HCT116 (cell line): ENCODE results near the gene UGT3A2. TPM values are rescaled to one million over a fixed set of nuclear protein-coding genes. Genes with fewer than 3 reads are reported as not detected.
"Not testable (repeated sequence)": the region's sequence is repeated elsewhere in the genome, so short reads cannot be mapped to it uniquely, and the experiment has no call there.

Experiments
- ATAC-seq: fragments of 200-7000 bp; cut with Tn5 transposase; 2 replicates; pipeline ENCODE4 v1.9.1; 2020; ENCODE audit warnings: mild to moderate bottlenecking, moderate library complexity
- BruUV-seq: library from RNA; stranded (reverse); fragments of 400-500 nt; replicated peaks from 2 replicates; lab custom pipeline; 2021; lab: Mats Ljungman, UMichigan
- CTCF ChIA-PET: fragments of 300-600 bp; sonication (Branson Sonifier 250); formaldehyde crosslinking; loops from one replicate; lab custom pipeline; 2021; ENCODE audit warnings: antibody characterized with exemption; lab: Charles Lee
- POLR2A ChIA-PET: fragments of 300-600, 350-600 bp; sonication (Branson Sonifier 250); formaldehyde crosslinking; loops from one replicate; lab custom pipeline; 2021; ENCODE audit warnings: antibody characterized with exemption; lab: Charles Lee
- RAD21 ChIA-PET, 2 experiments: fragments of 300-600 bp; sonication (Branson Sonifier 250); formaldehyde crosslinking; loops; one replicate each; lab custom pipeline; 2023; ENCODE audit warnings: low total read pairs in 2 of 2; ENCODE audit not compliant: uncharacterized antibody in 2 of 2, unreplicated experiment in 2 of 2, low non-redundant PET in 1 of 2; lab: Charles Lee
- DNase-seq: peaks from one replicate; pipeline ENCODE4 v3.0.0-alpha.2; 2010; ENCODE audit warnings: low read depth, low spot score
- H2AFZ ChIP-seq: fragments of 200-600 bp; shearing (Covaris generic), sonication (generic); 2 replicates; pipeline ENCODE4 v1.6.1; 2017; ENCODE audit warnings: low read depth, mixed run types, mixed read lengths, antibody characterized with exemption, low read length; ENCODE audit not compliant: poor library complexity, severe bottlenecking
- H3K27ac ChIP-seq: 2 replicates; pipeline ENCODE4 v1.5.1; 2012; ENCODE audit warnings: low read depth, low read length
- H3K27me3 ChIP-seq: fragments of 200-600 bp; sonication (generic); 2 replicates; pipeline ENCODE4 v1.6.1; 2016; ENCODE audit warnings: mixed run types, low read length, mixed read lengths; ENCODE audit not compliant: insufficient read depth
- H3K36me3 ChIP-seq, 2 experiments: fragments of 200-500 bp in 1 of 2; fragments of 200-600 bp in 1 of 2; sonication (Bioruptor generic) in 1 of 2; sonication (generic) in 1 of 2; 2 replicates each; pipeline versions ENCODE4 v1.5.1 to v1.6.1; 2014 to 2016; ENCODE audit warnings: low read length in 2 of 2, inconsistent platforms in 1 of 2, mixed read lengths in 1 of 2, mixed run types in 1 of 2; ENCODE audit not compliant: insufficient read depth in 2 of 2, control insufficient read depth in 1 of 2
- H3K4me1 ChIP-seq, 2 experiments: fragments of 200-600 bp in 1 of 2; sonication (generic) in 1 of 2; 2 replicates each; pipeline versions ENCODE4 v1.5.1 to v1.6.1; 2012 to 2017; ENCODE audit warnings: low read length in 2 of 2, inconsistent platforms in 1 of 2, mild to moderate bottlenecking in 1 of 2, mixed read lengths in 1 of 2, mixed run types in 1 of 2, moderate library complexity in 1 of 2; ENCODE audit not compliant: insufficient read depth in 2 of 2, control insufficient read depth in 1 of 2
- H3K4me2 ChIP-seq: fragments of 200-600 bp; sonication (generic); 2 replicates; pipeline ENCODE4 v1.6.1; 2017; ENCODE audit warnings: mixed run types, low read length, mixed read lengths
- H3K4me3 ChIP-seq, 2 experiments: fragments of 200-600 bp in 1 of 2; sonication (generic) in 1 of 2; replicated peaks in 1 of 2; 2 replicates each; pipeline ENCODE4 v1.5.1; 2011 to 2016; ENCODE audit warnings: low read length in 2 of 2, control low read depth in 1 of 2, low read depth in 1 of 2, mild to moderate bottlenecking in 1 of 2, mixed read lengths in 1 of 2, mixed run types in 1 of 2
- H3K79me2 ChIP-seq: fragments of 200-600 bp; sonication (generic); 2 replicates; pipeline ENCODE4 v1.6.1; 2017; ENCODE audit warnings: mild to moderate bottlenecking, mixed run types, low read length, moderate library complexity, mixed read lengths; ENCODE audit not compliant: insufficient read depth
- H3K9ac ChIP-seq: fragments of 200-600 bp; sonication (generic); 2 replicates; pipeline ENCODE4 v1.6.1; 2016; ENCODE audit warnings: low read length, mixed read lengths
- H3K9me2 ChIP-seq: fragments of 200-600 bp; sonication (generic), shearing (Covaris generic); 2 replicates; pipeline ENCODE4 v1.6.1; 2017; ENCODE audit warnings: mixed run types, mild to moderate bottlenecking, moderate library complexity; ENCODE audit not compliant: insufficient read depth
- H3K9me3 ChIP-seq, 2 experiments: fragments of 200-500 bp in 1 of 2; fragments of 200-600 bp in 1 of 2; sonication (Bioruptor generic) in 1 of 2; sonication (generic) in 1 of 2; 2 replicates each; pipeline ENCODE4 v1.6.1; 2014 to 2017; ENCODE audit warnings: low read length in 2 of 2, mixed read lengths in 2 of 2, inconsistent platforms in 1 of 2, low read depth in 1 of 2, mild to moderate bottlenecking in 1 of 2, mixed run types in 1 of 2, moderate library complexity in 1 of 2; ENCODE audit not compliant: control insufficient read depth in 1 of 2, insufficient read depth in 1 of 2
- H4K20me1 ChIP-seq: fragments of 200-600 bp; sonication (generic), shearing (Covaris generic); 2 replicates; pipeline ENCODE4 v1.6.1; 2017; ENCODE audit warnings: mixed run types, mild to moderate bottlenecking, moderate library complexity; ENCODE audit not compliant: insufficient read depth
- CBX3 ChIP-seq: IDR thresholded peaks from 2 replicates; pipeline ENCODE4 v1.6.1; 2012; ENCODE audit warnings: low read depth
- CEBPB ChIP-seq: IDR thresholded peaks from 2 replicates; pipeline ENCODE4 v1.6.1; 2012; ENCODE audit warnings: low read depth
- JUND ChIP-seq: IDR thresholded peaks from 2 replicates; pipeline ENCODE4 v1.6.1; 2012
- RAD21 ChIP-seq: IDR thresholded peaks from 2 replicates; pipeline ENCODE4 v1.6.1; 2012; ENCODE audit warnings: low read depth, mild to moderate bottlenecking
- REST ChIP-seq: IDR thresholded peaks from 2 replicates; pipeline ENCODE4 v1.6.1; 2012; ENCODE audit warnings: low read depth
- SIN3A ChIP-seq: IDR thresholded peaks from 2 replicates; pipeline ENCODE4 v1.6.1; 2012; ENCODE audit warnings: low read depth
- SP1 ChIP-seq: IDR thresholded peaks from 2 replicates; pipeline ENCODE4 v1.6.1; 2012; ENCODE audit warnings: low read depth
- ZFX ChIP-seq: fragments of 450-650 bp; IDR thresholded peaks from 2 replicates; pipeline ENCODE4 v1.6.1; 2017
- ZNF274 ChIP-seq: fragments of 200-500 bp; sonication (Bioruptor generic); IDR thresholded peaks from 2 replicates; pipeline ENCODE4 v1.6.1; 2014; ENCODE audit warnings: mild to moderate bottlenecking, low read depth, low read length, inconsistent platforms
- intact Hi-C: fragments of 100-400 bp; cut with micrococcal nuclease; formaldehyde crosslinking; loops from 2 replicates; pipeline ENCODE4 v1.10.0; 2022
- total RNA-seq: library from RNA; stranded (reverse); gene quantifications from one replicate; pipeline ENCODE4 v1.2.1, GENCODE V29; 2021; ENCODE audit not compliant: unreplicated experiment
- TF ChIP-seq, protein P1 (sequence below): IDR thresholded peaks from 2 replicates; pipeline ENCODE4 v1.6.1; 2012

The UGT3A2 gene
- total RNA-seq, 1 experiment from 2014 or later, result not detected

DNA sequence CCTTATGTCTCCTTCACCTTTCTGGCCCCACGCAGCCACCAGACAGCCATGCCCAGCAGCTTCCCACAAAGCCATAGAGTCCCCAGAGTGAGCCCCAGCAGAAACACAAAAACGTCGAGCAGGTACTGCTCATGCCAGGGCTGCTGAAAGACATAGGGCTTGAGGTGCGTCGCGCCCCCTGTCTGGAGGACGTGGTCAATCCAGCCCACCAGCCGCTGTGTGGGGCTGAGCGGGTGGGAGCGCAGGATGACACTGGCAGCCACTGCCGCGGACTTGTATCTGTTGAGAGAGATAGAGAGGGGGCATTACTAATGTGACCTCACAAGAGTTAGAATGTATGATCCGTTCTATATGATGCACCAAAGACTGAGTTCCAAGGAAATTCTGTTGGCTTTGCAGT lies 31.0 kb downstream of the UGT3A2 start:
- CTCF ChIA-PET, result no interaction called here
- no peak overlapping the region for H2AFZ ChIP-seq
- no peaks in the 10 kb centered on the region for H3K9me3 ChIP-seq
- H4K20me1 ChIP-seq, result no peaks in the 10 kb centered on the region
- no peaks in the 10 kb centered on the region for H3K9me2 ChIP-seq
- H3K4me2 ChIP-seq, result no peak overlapping the region
- no peak for ATAC-seq
- DNase-seq, result no peak
- no TSS peak for BruUV-seq
- H3K4me3 ChIP-seq, result no peak overlapping the region
- RAD21 ChIA-PET, result no interaction called here
- no peaks in the 10 kb centered on the region for H3K4me1 ChIP-seq
- H3K27me3 ChIP-seq, result peaks cover 18% of the 10 kb centered on the region; the same call in 1 of the 2 replicates
- TF ChIP-seq JUND (no peak), SP1 (no peak), ZNF274 (no peak), ZFX (no peak), CEBPB (no peak), CBX3 (no peak), REST (no peak), SIN3A (no peak), RAD21 (no peak)
- TF ChIP-seq, protein P1, sequence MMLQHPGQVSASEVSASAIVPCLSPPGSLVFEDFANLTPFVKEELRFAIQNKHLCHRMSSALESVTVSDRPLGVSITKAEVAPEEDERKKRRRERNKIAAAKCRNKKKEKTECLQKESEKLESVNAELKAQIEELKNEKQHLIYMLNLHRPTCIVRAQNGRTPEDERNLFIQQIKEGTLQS, result no peak
- H3K27ac ChIP-seq, result no peak overlapping the region
- H3K9ac ChIP-seq, result no peak overlapping the region
- no peaks in the 10 kb centered on the region for H3K79me2 ChIP-seq
- no peaks in the 10 kb centered on the region for H3K36me3 ChIP-seq
- POLR2A ChIA-PET, result no interaction called here
- intact Hi-C loops, result no loop called here

GRCh38 chr5:36034536-36035134 lies 32.0 kb downstream of the UGT3A2 start:
- H3K4me1 ChIP-seq, RAD21 ChIA-PET, H3K9me2 ChIP-seq, H3K9ac ChIP-seq, CTCF ChIA-PET, BruUV-seq, H3K79me2 ChIP-seq, H3K36me3 ChIP-seq, H2AFZ ChIP-seq, ATAC-seq, POLR2A ChIA-PET, H3K9me3 ChIP-seq, H3K4me3 ChIP-seq, intact Hi-C loops, DNase-seq, H3K27ac ChIP-seq, H3K4me2 ChIP-seq, H4K20me1 ChIP-seq: not testable (repeated sequence)
- peaks cover 18% of the 10 kb centered on the region; the same call in 1 of the 2 replicates for H3K27me3 ChIP-seq
